HEK293T (cell line): ENCODE data around the gene LGALS3BP.

ENCODE experiments used
- ARNT ChIP-seq: fragments of 450-650 bp; IDR thresholded peaks from 2 replicates; pipeline ENCODE4 v1.6.1; 2017; ENCODE audit warnings: mild to moderate bottlenecking
- BHLHE40 ChIP-seq: fragments of 450-650 bp; IDR thresholded peaks from 2 replicates; pipeline ENCODE4 v1.6.1; 2016; ENCODE audit warnings: mild to moderate bottlenecking, moderate library complexity, borderline replicate concordance
- CTBP1 ChIP-seq: fragments of 450-650 bp; IDR thresholded peaks from 2 replicates; pipeline ENCODE4 v1.6.1; 2016; ENCODE audit warnings: borderline replicate concordance
- ELF4 ChIP-seq: fragments of 450-650 bp; IDR thresholded peaks from 2 replicates; pipeline ENCODE4 v1.6.1; 2017; ENCODE audit warnings: antibody characterized with exemption
- FOXA1 ChIP-seq: fragments of 450-650 bp; IDR thresholded peaks from 2 replicates; pipeline ENCODE4 v1.6.1; 2016; ENCODE audit warnings: mild to moderate bottlenecking
- FOXK2 ChIP-seq: fragments of 450-650 bp; IDR thresholded peaks from 2 replicates; pipeline ENCODE4 v1.6.1; 2016; ENCODE audit warnings: mild to moderate bottlenecking
- FOXM1 ChIP-seq: fragments of 450-650 bp; IDR thresholded peaks from 2 replicates; pipeline ENCODE4 v1.6.1; 2017; ENCODE audit warnings: mild to moderate bottlenecking, borderline replicate concordance
- HDGF ChIP-seq: fragments of 450-650 bp; IDR thresholded peaks from 2 replicates; pipeline ENCODE4 v1.6.1; 2017; ENCODE audit warnings: antibody characterized with exemption, borderline replicate concordance
- LEF1 ChIP-seq: fragments of 450-650 bp; IDR thresholded peaks from 2 replicates; pipeline ENCODE4 v1.6.1; 2017; ENCODE audit warnings: mild to moderate bottlenecking, borderline replicate concordance
- NFRKB ChIP-seq: fragments of 450-650 bp; IDR thresholded peaks from 2 replicates; pipeline ENCODE4 v1.6.1; 2016; ENCODE audit warnings: mild to moderate bottlenecking, moderate library complexity
- SP1 ChIP-seq: fragments of 450-650 bp; IDR thresholded peaks from 2 replicates; pipeline ENCODE4 v1.6.1; 2017
- SUZ12 ChIP-seq: fragments of 450-650 bp; IDR thresholded peaks from 2 replicates; pipeline ENCODE4 v1.6.1; 2016; ENCODE audit warnings: mild to moderate bottlenecking
- TARDBP ChIP-seq: fragments of 450-650 bp; IDR thresholded peaks from 2 replicates; pipeline ENCODE4 v1.6.1; 2016

DNA sequence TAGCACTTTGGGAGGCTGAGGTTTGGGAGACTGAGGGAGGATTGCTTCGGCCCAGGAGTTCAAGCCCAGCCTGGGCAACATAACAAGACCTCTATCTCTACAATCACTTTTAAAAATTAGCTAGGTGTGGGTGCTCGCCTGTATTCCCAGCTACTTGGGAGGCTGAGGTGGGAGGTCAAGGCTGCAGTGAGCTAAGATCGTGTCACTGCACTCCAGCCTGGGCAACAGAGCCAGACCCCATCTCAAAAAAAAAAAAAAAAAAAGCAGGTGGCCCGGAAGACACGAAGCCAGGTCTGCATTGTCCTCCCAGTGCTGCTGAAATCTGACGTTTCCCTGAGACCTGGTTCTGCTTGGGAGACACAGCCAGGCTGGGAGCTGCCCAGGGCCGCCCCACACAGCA lies 35.7 kb downstream of the LGALS3BP start:
- TF ChIP-seq LEF1 (no peak), TARDBP (no peak), NFRKB (no peak), FOXM1 (no peak), SUZ12 (no peak), HDGF (no peak), FOXA1 (no peak), FOXK2 (no peak), ELF4 (no peak), SP1 (no peak), ARNT (no peak), BHLHE40 (no peak), CTBP1 (no peak)
